KMS-11 (cell line): ENCODE measurements around the gene PLA2G2D.

Experiments used
- H2AFZ ChIP-seq: fragments of 200-600 bp; sonication (generic); 2 replicates; pipeline ENCODE4 v1.6.1; 2016; ENCODE audit warnings: antibody characterized with exemption, mixed run types, low read depth
- H3K27ac ChIP-seq: fragments of 200-600 bp; sonication (generic); 2 replicates; pipeline ENCODE4 v1.6.1; 2016; ENCODE audit warnings: mild to moderate bottlenecking, mixed run types
- H3K27me3 ChIP-seq: fragments of 200-600 bp; sonication (generic); 2 replicates; pipeline ENCODE4 v1.6.1; 2017; ENCODE audit warnings: mild to moderate bottlenecking, low read depth, mixed run types, moderate library complexity; ENCODE audit not compliant: insufficient read depth
- H3K36me3 ChIP-seq: fragments of 200-600 bp; sonication (generic); 2 replicates; pipeline ENCODE4 v1.6.1; 2017; ENCODE audit warnings: mild to moderate bottlenecking, mixed run types; ENCODE audit not compliant: insufficient read depth
- H3K4me1 ChIP-seq: fragments of 200-600 bp; sonication (generic); 2 replicates; pipeline ENCODE4 v1.6.1; 2016; ENCODE audit warnings: mild to moderate bottlenecking, low read depth, mixed run types; ENCODE audit not compliant: poor library complexity, severe bottlenecking
- H3K4me2 ChIP-seq: fragments of 200-600 bp; sonication (generic); 2 replicates; pipeline ENCODE4 v1.7.0; 2016; ENCODE audit warnings: mild to moderate bottlenecking, mixed run types
- H3K4me3 ChIP-seq: fragments of 200-600 bp; sonication (generic); IDR thresholded peaks from 2 replicates; pipeline ENCODE4 v1.6.1; 2017; ENCODE audit warnings: low read depth, low read length, mixed read lengths; ENCODE audit not compliant: insufficient read depth
- H3K79me2 ChIP-seq: fragments of 200-600 bp; sonication (generic); 2 replicates; pipeline ENCODE4 v1.6.1; 2016; ENCODE audit warnings: low read depth, mixed run types; ENCODE audit not compliant: insufficient read depth
- H3K9ac ChIP-seq: fragments of 200-600 bp; sonication (generic); 2 replicates; pipeline ENCODE4 v1.6.1; 2016; ENCODE audit warnings: mild to moderate bottlenecking, mixed run types
- H4K20me1 ChIP-seq: fragments of 200-600 bp; sonication (generic); 2 replicates; pipeline ENCODE4 v1.6.1; 2016; ENCODE audit warnings: mild to moderate bottlenecking, mixed run types; ENCODE audit not compliant: insufficient read depth
- CTCF ChIP-seq: fragments of 200-600 bp; sonication (generic); conservative IDR thresholded peaks from 2 replicates; pipeline ENCODE4 v1.6.1; 2017; ENCODE audit warnings: low read depth, mild to moderate bottlenecking, antibody characterized with exemption, low read length, moderate library complexity, mixed read lengths

The PLA2G2D gene

GRCh38 chr1:20138346-20138745, 19.0 kb upstream of the PLA2G2D start:
- H3K4me3 ChIP-seq, result no peak overlapping the region
- TF ChIP-seq CTCF, result no peak
- peaks cover 12% of the 10 kb centered on the region for H3K27me3 ChIP-seq
- no peak overlapping the region for H3K27ac ChIP-seq
- no peak overlapping the region for H3K9ac ChIP-seq
- H2AFZ ChIP-seq, result no peak overlapping the region
- no peaks in the 10 kb centered on the region for H4K20me1 ChIP-seq
- no peak overlapping the region for H3K4me2 ChIP-seq
- H3K4me1 ChIP-seq, result no peaks in the 10 kb centered on the region
- H3K36me3 ChIP-seq, result no peaks in the 10 kb centered on the region
- no peaks in the 10 kb centered on the region for H3K79me2 ChIP-seq

DNA sequence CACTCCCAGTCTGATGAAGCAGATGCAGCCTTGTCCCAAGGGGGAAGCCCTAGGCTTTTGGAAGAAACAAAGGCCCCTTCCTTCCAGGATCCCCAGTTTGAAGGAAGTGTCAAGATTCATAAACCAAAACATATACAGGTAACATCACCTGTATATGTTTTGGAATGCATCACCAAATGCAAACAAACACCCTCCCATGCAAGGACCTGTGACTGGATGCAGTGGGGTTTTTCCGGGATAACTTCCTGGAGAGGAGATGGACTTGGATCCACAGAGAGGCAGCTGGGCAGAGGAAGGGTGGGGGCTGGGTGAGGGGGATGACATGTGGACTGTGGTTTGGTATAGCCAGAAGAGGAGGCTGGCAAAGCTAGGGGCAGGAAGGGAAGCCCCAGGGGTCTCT, 18.3 kb upstream of the PLA2G2D start:
- no peaks in the 10 kb centered on the region for H3K36me3 ChIP-seq
- H3K27ac ChIP-seq, result no peak overlapping the region
- no peak overlapping the region for H3K9ac ChIP-seq
- no peak for TF ChIP-seq CTCF
- no peaks in the 10 kb centered on the region for H4K20me1 ChIP-seq
- H2AFZ ChIP-seq, result no peak overlapping the region
- H3K4me2 ChIP-seq, result no peak overlapping the region
- H3K79me2 ChIP-seq, result no peaks in the 10 kb centered on the region
- H3K4me1 ChIP-seq, result no peaks in the 10 kb centered on the region
- peaks cover 10% of the 10 kb centered on the region for H3K27me3 ChIP-seq
- no peak overlapping the region for H3K4me3 ChIP-seq

DNA sequence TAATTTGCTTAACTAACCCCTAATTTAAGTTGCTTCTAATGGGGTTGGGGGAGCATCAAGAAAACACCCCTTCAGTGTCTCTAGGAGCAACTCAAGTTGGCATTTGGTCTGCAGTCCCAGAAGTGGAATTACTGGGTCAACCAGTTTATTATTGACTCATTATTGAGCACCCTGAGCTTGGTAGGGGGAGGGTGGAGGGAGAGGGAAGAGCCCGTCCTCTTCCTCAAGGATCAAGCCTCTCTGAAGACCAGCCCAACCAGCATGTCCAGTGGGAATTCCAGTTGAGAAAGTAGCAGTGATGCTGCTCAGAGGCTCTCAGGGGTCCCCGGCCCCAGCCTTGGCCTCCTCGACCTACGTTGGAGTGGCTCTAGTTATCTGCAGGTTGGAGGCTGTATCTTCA, 17.7 kb upstream of the PLA2G2D start:
- Histone ChIP-seq H3K27me3 (peaks cover 7% of the 10 kb centered on the region), H2AFZ (no peak overlapping the region), H3K36me3 (no peaks in the 10 kb centered on the region), H3K4me1 (no peaks in the 10 kb centered on the region), H3K79me2 (no peaks in the 10 kb centered on the region), H4K20me1 (no peaks in the 10 kb centered on the region), H3K27ac (no peak overlapping the region), H3K4me3 (no peak overlapping the region), H3K9ac (no peak overlapping the region), H3K4me2 (no peak overlapping the region)
- TF ChIP-seq CTCF, result no peak

GRCh38 chr1:20136249-20136648, 16.9 kb upstream of the PLA2G2D start:
- no peaks in the 10 kb centered on the region for H3K36me3 ChIP-seq

More at GRCh38 chr1:20136249-20136648, 16.9 kb upstream of the PLA2G2D start:
- TF ChIP-seq CTCF, result no peak
- Histone ChIP-seq H3K27ac (no peak overlapping the region), H3K4me2 (no peak overlapping the region), H2AFZ (no peak overlapping the region), H3K79me2 (no peaks in the 10 kb centered on the region), H3K4me3 (no peak overlapping the region), H3K27me3 (peaks cover 7% of the 10 kb centered on the region), H3K9ac (no peak overlapping the region), H3K4me1 (no peaks in the 10 kb centered on the region), H4K20me1 (no peaks in the 10 kb centered on the region)
